ENCODE data around the gene ALKBH6. TPM values are rescaled to one million over a fixed set of nuclear protein-coding genes. Genes with fewer than 3 reads are reported as not detected.
A peak's percentile ranks its signal among the peaks of the same experiment; 100 is the strongest.

Gene ALKBH6
- total and polyA plus RNA-seq, 2 donors from 2014 or later, result 21.5 to 21.7 TPM

DNA sequence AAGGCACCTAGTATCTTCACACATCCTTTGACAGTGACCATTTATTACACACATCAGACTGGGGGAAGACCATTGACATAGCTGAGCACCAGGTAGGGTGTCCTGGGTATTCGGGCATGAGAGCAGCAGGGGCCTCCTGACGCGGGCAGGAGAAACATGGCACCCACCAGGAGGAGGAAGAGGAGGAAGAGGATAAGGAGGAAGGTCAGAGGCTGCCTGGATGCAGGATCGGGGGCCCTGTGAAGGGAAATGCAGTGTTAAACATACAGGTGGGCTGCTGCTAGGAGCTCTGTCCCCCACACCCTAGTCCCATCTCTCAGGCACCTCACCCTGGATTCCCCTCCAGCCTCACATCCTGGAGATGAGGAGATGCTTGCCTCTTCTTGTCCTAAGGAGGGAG lies 10.7 kb downstream of the ALKBH6 start:
- H3K27ac ChIP-seq (ENCODE audit: low read depth in 2 of 2, low read length in 2 of 2), result no peak overlapping the region
- FAIRE-seq, result no peak
- intact Hi-C loops (cut with DNase I), result no loop called here
- peaks cover 0 to 4% (median 0%) of the 10 kb centered on the region in 3 donors for H3K36me3 ChIP-seq (ENCODE audit: control insufficient read depth in 2 of 3, insufficient read depth in 3 of 3, low read length in 3 of 3)
- no peaks in the 10 kb centered on the region for H3K27me3 ChIP-seq (ENCODE audit: control insufficient read depth, insufficient read depth, low read length)
- H3K9me3 ChIP-seq (ENCODE audit: control insufficient read depth in 2 of 3, insufficient read depth in 1 of 3, low read length in 3 of 3), result no peaks in the 10 kb centered on the region
- H3K4me3 ChIP-seq (ENCODE audit: low read length in 3 of 3), result no peak overlapping the region
- TF ChIP-seq, protein P1, sequence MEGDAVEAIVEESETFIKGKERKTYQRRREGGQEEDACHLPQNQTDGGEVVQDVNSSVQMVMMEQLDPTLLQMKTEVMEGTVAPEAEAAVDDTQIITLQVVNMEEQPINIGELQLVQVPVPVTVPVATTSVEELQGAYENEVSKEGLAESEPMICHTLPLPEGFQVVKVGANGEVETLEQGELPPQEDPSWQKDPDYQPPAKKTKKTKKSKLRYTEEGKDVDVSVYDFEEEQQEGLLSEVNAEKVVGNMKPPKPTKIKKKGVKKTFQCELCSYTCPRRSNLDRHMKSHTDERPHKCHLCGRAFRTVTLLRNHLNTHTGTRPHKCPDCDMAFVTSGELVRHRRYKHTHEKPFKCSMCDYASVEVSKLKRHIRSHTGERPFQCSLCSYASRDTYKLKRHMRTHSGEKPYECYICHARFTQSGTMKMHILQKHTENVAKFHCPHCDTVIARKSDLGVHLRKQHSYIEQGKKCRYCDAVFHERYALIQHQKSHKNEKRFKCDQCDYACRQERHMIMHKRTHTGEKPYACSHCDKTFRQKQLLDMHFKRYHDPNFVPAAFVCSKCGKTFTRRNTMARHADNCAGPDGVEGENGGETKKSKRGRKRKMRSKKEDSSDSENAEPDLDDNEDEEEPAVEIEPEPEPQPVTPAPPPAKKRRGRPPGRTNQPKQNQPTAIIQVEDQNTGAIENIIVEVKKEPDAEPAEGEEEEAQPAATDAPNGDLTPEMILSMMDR (IDR thresholded peaks at IDR 0.05; ENCODE audit: borderline replicate concordance, extremely low read depth, insufficient read depth), result no peak
- H3K4me1 ChIP-seq (ENCODE audit: control insufficient read depth in 2 of 3, insufficient read depth in 2 of 3, low read depth in 1 of 3, low read length in 3 of 3), result no peaks in the 10 kb centered on the region
- no peak for DNase-seq
- no peak overlapping the region for H3K9ac ChIP-seq (ENCODE audit: low read length in 3 of 3)

DNA sequence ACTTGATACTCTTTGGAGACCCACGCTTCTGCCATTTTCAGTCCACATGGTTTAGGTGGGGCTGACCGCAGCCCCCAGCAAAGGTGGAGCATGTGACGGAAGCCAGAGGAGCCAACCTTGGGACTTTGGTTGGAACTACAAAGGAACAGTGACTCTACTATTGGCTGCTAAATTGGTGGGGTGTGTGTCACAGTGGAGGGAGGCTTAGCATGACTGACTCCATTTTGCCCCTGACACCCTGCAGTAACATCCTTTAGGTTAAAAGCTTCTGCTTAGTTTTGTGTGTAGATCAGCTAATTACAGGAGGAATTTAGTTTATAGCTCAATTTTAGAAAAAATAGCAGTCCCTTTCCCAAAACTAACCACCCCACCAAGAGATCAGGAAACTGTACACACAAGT lies 12.4 kb downstream of the ALKBH6 start:
- DNase-seq (no peak), FAIRE-seq (no peak)
- peaks cover 0 to 3% (median under 1%) of the 10 kb centered on the region in 3 donors for H3K4me1 ChIP-seq (ENCODE audit: control insufficient read depth in 2 of 3, insufficient read depth in 2 of 3, low read depth in 1 of 3, low read length in 3 of 3)
- H3K9ac ChIP-seq (ENCODE audit: low read length in 3 of 3), result no peak overlapping the region
- TF ChIP-seq, protein P1 (IDR thresholded peaks at IDR 0.05; ENCODE audit: borderline replicate concordance, extremely low read depth, insufficient read depth), result no peak
- H3K27me3 ChIP-seq (ENCODE audit: control insufficient read depth, insufficient read depth, low read length), result no peaks in the 10 kb centered on the region
- H3K27ac ChIP-seq (ENCODE audit: low read depth in 2 of 2, low read length in 2 of 2), result no peak overlapping the region
- no peak overlapping the region for H3K4me3 ChIP-seq (ENCODE audit: low read length in 3 of 3)
- peaks cover 0 to 4% (median 0%) of the 10 kb centered on the region in 3 donors for H3K36me3 ChIP-seq (ENCODE audit: control insufficient read depth in 2 of 3, insufficient read depth in 3 of 3, low read length in 3 of 3)
- H3K9me3 ChIP-seq (ENCODE audit: control insufficient read depth in 2 of 3, insufficient read depth in 1 of 3, low read length in 3 of 3), result no peaks in the 10 kb centered on the region
- intact Hi-C loops (cut with DNase I), result no loop called here

DNA sequence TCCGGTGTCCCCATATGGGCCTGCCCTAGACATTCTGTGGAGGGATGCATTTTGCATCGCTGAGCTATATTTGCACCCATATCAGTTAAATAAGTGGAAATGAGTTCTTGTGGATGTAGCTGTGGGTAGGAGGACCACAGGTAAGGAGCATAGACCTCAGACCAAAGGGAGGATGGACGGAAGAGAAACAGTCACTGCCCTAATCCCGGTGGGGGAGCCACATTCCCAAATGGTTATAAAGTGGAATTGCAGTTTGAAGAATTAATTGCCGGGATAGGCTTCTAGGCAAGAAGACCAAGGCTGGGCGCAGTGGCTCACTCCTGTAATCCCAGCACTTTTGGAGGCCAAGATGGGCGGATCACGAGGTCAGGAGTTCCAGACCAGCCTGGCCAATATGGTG lies 17.2 kb downstream of the ALKBH6 start:
- H3K36me3 ChIP-seq (ENCODE audit: control insufficient read depth in 2 of 3, insufficient read depth in 3 of 3, low read length in 3 of 3), result peaks cover 0 to 4% (median 0%) of the 10 kb centered on the region in 3 donors
- FAIRE-seq (no peak), DNase-seq (no peak)
- H3K27ac ChIP-seq (ENCODE audit: low read depth in 2 of 2, low read length in 2 of 2), result no peak overlapping the region
- no peaks in the 10 kb centered on the region for H3K9me3 ChIP-seq (ENCODE audit: control insufficient read depth in 2 of 3, insufficient read depth in 1 of 3, low read length in 3 of 3)
- H3K27me3 ChIP-seq (ENCODE audit: control insufficient read depth, insufficient read depth, low read length), result no peaks in the 10 kb centered on the region
- H3K4me3 ChIP-seq (ENCODE audit: low read length in 3 of 3), result peak overlapping the region in 2 of 3 donors; percentile 25 to 88
- H3K4me1 ChIP-seq (ENCODE audit: control insufficient read depth in 2 of 3, insufficient read depth in 2 of 3, low read depth in 1 of 3, low read length in 3 of 3), result peaks cover 0 to 13% (median 5%) of the 10 kb centered on the region in 3 donors
- H3K9ac ChIP-seq (ENCODE audit: low read length in 3 of 3), result peak overlapping the region in 1 of 3 donors; percentile 93
- intact Hi-C loops (cut with DNase I), result no loop called here
- TF ChIP-seq, protein P1 (IDR thresholded peaks at IDR 0.05; ENCODE audit: borderline replicate concordance, extremely low read depth, insufficient read depth), result no peak
